ENCODE data around the gene EPB41L4B.

The EPB41L4B gene

GRCh38 chr9:109274884-109275730 lies 45.8 kb downstream of the EPB41L4B start:
- DNase-seq (ENCODE audit: low read depth) = no peak
- no peak overlapping the region for H3K4me3 ChIP-seq (ENCODE audit: low read depth, low read length)
- TF ChIP-seq CTCF (IDR thresholded peaks at IDR 0.05; ENCODE audit: control insufficient read depth, extremely low read depth, insufficient read depth) = no peak

- no peak for DNase-seq (ENCODE audit: low read depth)
- no peak overlapping the region for H3K4me3 ChIP-seq (ENCODE audit: low read depth, low read length)
- TF ChIP-seq CTCF (IDR thresholded peaks at IDR 0.05; ENCODE audit: control insufficient read depth, extremely low read depth, insufficient read depth) = no peak
Measured at GRCh38 chr9:109273869-109274268, 47.0 kb downstream of the EPB41L4B start.

GRCh38 chr9:109272745-109273144 lies 48.1 kb downstream of the EPB41L4B start:
- DNase-seq (ENCODE audit: low read depth) = no peak
- H3K4me3 ChIP-seq (ENCODE audit: low read depth, low read length) = no peak overlapping the region
- TF ChIP-seq CTCF (IDR thresholded peaks at IDR 0.05; ENCODE audit: control insufficient read depth, extremely low read depth, insufficient read depth) = no peak

GRCh38 chr9:109272045-109272444 lies 48.8 kb downstream of the EPB41L4B start:
- no peak for DNase-seq (ENCODE audit: low read depth)
- H3K4me3 ChIP-seq (ENCODE audit: low read depth, low read length) = no peak overlapping the region
- TF ChIP-seq CTCF (IDR thresholded peaks at IDR 0.05; ENCODE audit: control insufficient read depth, extremely low read depth, insufficient read depth) = no peak

- DNase-seq (ENCODE audit: low read depth) = no peak
- no peak overlapping the region for H3K4me3 ChIP-seq (ENCODE audit: low read depth, low read length)
- TF ChIP-seq CTCF (IDR thresholded peaks at IDR 0.05; ENCODE audit: control insufficient read depth, extremely low read depth, insufficient read depth) = no peak
Measured at GRCh38 chr9:109270971-109271925, 49.6 kb downstream of the EPB41L4B start.

GRCh38 chr9:109270441-109270840 lies 50.4 kb downstream of the EPB41L4B start:
- H3K4me3 ChIP-seq (ENCODE audit: low read depth, low read length) = no peak overlapping the region
- no peak for TF ChIP-seq CTCF (IDR thresholded peaks at IDR 0.05; ENCODE audit: control insufficient read depth, extremely low read depth, insufficient read depth)
- no peak for DNase-seq (ENCODE audit: low read depth)
